Liver (tissue), 9 donors: ENCODE results near the gene ACKR3. TPM values are rescaled to one million over a fixed set of nuclear protein-coding genes. Genes with fewer than 3 reads are reported as not detected.

ENCODE experiments used
- DNase-seq: peaks from one replicate; pipeline ENCODE4 v3.0.0-alpha.2; 2017; ENCODE audit warnings: low spot score
- H3K27ac ChIP-seq, 2 donors: one replicate each; pipeline ENCODE4 v1.7.0; 2013; ENCODE audit warnings: inconsistent platforms in 2 of 2, low read length in 2 of 2, control low read depth in 1 of 2, low read depth in 1 of 2, mild to moderate bottlenecking in 1 of 2
- H3K27me3 ChIP-seq, 4 donors: one replicate each; pipeline versions ENCODE4 v1.6.1 to v1.7.0; 2013; ENCODE audit warnings: low read length in 3 of 4, inconsistent platforms in 1 of 4, mild to moderate bottlenecking in 1 of 4, moderate library complexity in 1 of 4; ENCODE audit not compliant: control insufficient read depth in 4 of 4, insufficient read depth in 4 of 4
- H3K36me3 ChIP-seq, 4 donors: one replicate each; pipeline versions ENCODE4 v1.6.1 to v1.7.0; 2013; ENCODE audit warnings: low read length in 3 of 4, mild to moderate bottlenecking in 3 of 4, low read depth in 1 of 4, moderate library complexity in 1 of 4; ENCODE audit not compliant: control insufficient read depth in 4 of 4, insufficient read depth in 3 of 4
- H3K4me1 ChIP-seq, 4 donors: one replicate each; pipeline versions ENCODE4 v1.6.1 to v1.7.0; 2013; ENCODE audit warnings: low read length in 3 of 4, mild to moderate bottlenecking in 3 of 4, moderate library complexity in 1 of 4; ENCODE audit not compliant: control insufficient read depth in 4 of 4, insufficient read depth in 4 of 4
- H3K4me3 ChIP-seq, 3 donors: one replicate each; pipeline versions ENCODE4 v1.6.1 to v1.7.0; 2013; ENCODE audit warnings: low read length in 3 of 3, control low read depth in 1 of 3, low read depth in 1 of 3, mild to moderate bottlenecking in 1 of 3
- H3K9ac ChIP-seq, 2 donors: one replicate each; pipeline ENCODE4 v1.7.0; 2013; ENCODE audit warnings: low read length in 2 of 2, mild to moderate bottlenecking in 2 of 2, moderate library complexity in 2 of 2, control low read depth in 1 of 2, low read depth in 1 of 2
- H3K9me3 ChIP-seq, 4 donors: one replicate each; pipeline versions ENCODE4 v1.6.1 to v1.7.0; 2013; ENCODE audit warnings: low read length in 3 of 4; ENCODE audit not compliant: control insufficient read depth in 4 of 4
- ATF3 ChIP-seq: IDR thresholded peaks from 2 replicates; pipeline ENCODE4 v1.6.1; 2016; ENCODE audit warnings: antibody characterized with exemption
- EGR1 ChIP-seq, 2 donors: IDR thresholded peaks; 2 replicates each; pipeline ENCODE4 v1.6.1; 2016 to 2018; ENCODE audit warnings: antibody characterized with exemption in 2 of 2, low read depth in 2 of 2
- FOXA1 ChIP-seq: IDR thresholded peaks from 2 replicates; pipeline ENCODE4 v1.6.1; 2016; ENCODE audit warnings: antibody characterized with exemption
- FOXA2 ChIP-seq: IDR thresholded peaks from 2 replicates; pipeline ENCODE4 v1.6.1; 2016; ENCODE audit warnings: antibody characterized with exemption
- GABPA ChIP-seq, 2 donors: IDR thresholded peaks in 1 of 2; conservative IDR thresholded peaks in 1 of 2; 2 replicates each; pipeline ENCODE4 v1.6.1; 2016; ENCODE audit warnings: antibody characterized with exemption in 2 of 2, mild to moderate bottlenecking in 1 of 2, moderate library complexity in 1 of 2
- HNF4A ChIP-seq, 2 donors: conservative IDR thresholded peaks; 2 replicates each; pipeline ENCODE4 v1.6.1; 2016; ENCODE audit warnings: antibody characterized with exemption in 2 of 2, mild to moderate bottlenecking in 2 of 2
- HNF4G ChIP-seq: IDR thresholded peaks from 2 replicates; pipeline ENCODE4 v1.6.1; 2016; ENCODE audit warnings: antibody characterized with exemption
- JUND ChIP-seq, 2 donors: IDR thresholded peaks; 2 replicates each; pipeline ENCODE4 v1.6.1; 2016; ENCODE audit warnings: antibody characterized with exemption in 2 of 2
- MAX ChIP-seq: IDR thresholded peaks from 2 replicates; pipeline ENCODE4 v1.6.1; 2016; ENCODE audit warnings: antibody characterized with exemption
- NR2F2 ChIP-seq: IDR thresholded peaks from 2 replicates; pipeline ENCODE4 v1.6.1; 2016; ENCODE audit warnings: antibody characterized with exemption
- RAD21 ChIP-seq, 2 donors: IDR thresholded peaks; 2 replicates each; pipeline ENCODE4 v1.6.1; 2016; ENCODE audit warnings: antibody characterized with exemption in 2 of 2, mild to moderate bottlenecking in 2 of 2
- REST ChIP-seq: IDR thresholded peaks from 2 replicates; pipeline ENCODE4 v1.6.1; 2016; ENCODE audit warnings: antibody characterized with exemption, mild to moderate bottlenecking
- RXRA ChIP-seq, 2 donors: IDR thresholded peaks; 2 replicates each; pipeline ENCODE4 v1.6.1; 2017 to 2018; ENCODE audit warnings: antibody characterized with exemption in 2 of 2, mild to moderate bottlenecking in 1 of 2
- SP1 ChIP-seq: IDR thresholded peaks from 2 replicates; pipeline ENCODE4 v1.6.1; 2018; ENCODE audit warnings: antibody characterized with exemption, mild to moderate bottlenecking
- TAF1 ChIP-seq: conservative IDR thresholded peaks from 2 replicates; pipeline ENCODE4 v1.6.1; 2016; ENCODE audit warnings: antibody characterized with exemption, mild to moderate bottlenecking
- YY1 ChIP-seq: IDR thresholded peaks from 2 replicates; pipeline ENCODE4 v1.6.1; 2016; ENCODE audit warnings: antibody characterized with exemption, mild to moderate bottlenecking
- ZBTB33 ChIP-seq: IDR thresholded peaks from 2 replicates; pipeline ENCODE4 v1.6.1; 2016; ENCODE audit warnings: antibody characterized with exemption
- WGBS: extraction: QIAGEN DNeasy Blood & Tissue Kit; methylation state at CpG from one replicate; pipeline ENCODE4 v1.1.7; 2013; 5-methylcytosine and 5-hydroxymethylcytosine counted together
- polyA plus RNA-seq, 2 donors: library from polyadenylated mRNA; stranded (reverse) in 1 of 2; unstranded in 1 of 2; fragments of 200-250 nt in 1 of 2; fragments of >200 nt in 1 of 2; fragmentation: Nextera tagmentation in 1 of 2; extraction: Ambion mirVana in 1 of 2; gene quantifications; one replicate each; pipeline versions ENCODE4 v1.2.1 to v1.2.3, GENCODE V29; 2013 to 2015
- total RNA-seq, 2 donors: library from RNA; depleted of rRNA; stranded (reverse); fragments of >200 nt; gene quantifications; one replicate each; pipeline ENCODE4 v1.2.3, GENCODE V29; 2014
- TF ChIP-seq, protein P1 (sequence below): fragments of 150-350 bp; IDR thresholded peaks from 2 replicates; pipeline ENCODE4 v1.5.1; 2017; ENCODE audit warnings: improper control_type of control experiment, low read depth, low read length; ENCODE audit not compliant: missing input control
- donor health status: healthy.
- donor health status: healthy.
- donor health status: healthy.
- donor health status: healthy.
- donor health status: healthy.

ACKR3 gene
- total and polyA plus RNA-seq, 4 donors: 1.6 to 6.0 (median 3.0) TPM

- H3K9me3 ChIP-seq: no peaks in the 10 kb centered on the region
- no peak overlapping the region for H3K27ac ChIP-seq
- no peaks in the 10 kb centered on the region for H3K36me3 ChIP-seq
- 92% methylated on average over 9 of the region's 9 CpGs for WGBS
- DNase-seq: no peak
- TF ChIP-seq HNF4G (no peak), TAF1 (no peak), SP1 (no peak), YY1 (no peak), JUND (IDR thresholded peaks at IDR 0.05) (no peak), NR2F2 (no peak), REST (no peak), ATF3 (no peak), RAD21 (IDR thresholded peaks at IDR 0.05) (no peak), FOXA2 (no peak), ZBTB33 (no peak), HNF4A (conservative IDR thresholded peaks at IDR 0.05) (no peak), MAX (no peak), GABPA (IDR thresholded peaks at IDR 0.05 in 1 of 2, conservative IDR thresholded peaks at IDR 0.05 in 1 of 2) (no peak), EGR1 (IDR thresholded peaks at IDR 0.05; ENCODE audit: low read depth in 2 of 2) (no peak), RXRA (IDR thresholded peaks at IDR 0.05) (no peak), FOXA1 (no peak)
- TF ChIP-seq, protein P1, sequence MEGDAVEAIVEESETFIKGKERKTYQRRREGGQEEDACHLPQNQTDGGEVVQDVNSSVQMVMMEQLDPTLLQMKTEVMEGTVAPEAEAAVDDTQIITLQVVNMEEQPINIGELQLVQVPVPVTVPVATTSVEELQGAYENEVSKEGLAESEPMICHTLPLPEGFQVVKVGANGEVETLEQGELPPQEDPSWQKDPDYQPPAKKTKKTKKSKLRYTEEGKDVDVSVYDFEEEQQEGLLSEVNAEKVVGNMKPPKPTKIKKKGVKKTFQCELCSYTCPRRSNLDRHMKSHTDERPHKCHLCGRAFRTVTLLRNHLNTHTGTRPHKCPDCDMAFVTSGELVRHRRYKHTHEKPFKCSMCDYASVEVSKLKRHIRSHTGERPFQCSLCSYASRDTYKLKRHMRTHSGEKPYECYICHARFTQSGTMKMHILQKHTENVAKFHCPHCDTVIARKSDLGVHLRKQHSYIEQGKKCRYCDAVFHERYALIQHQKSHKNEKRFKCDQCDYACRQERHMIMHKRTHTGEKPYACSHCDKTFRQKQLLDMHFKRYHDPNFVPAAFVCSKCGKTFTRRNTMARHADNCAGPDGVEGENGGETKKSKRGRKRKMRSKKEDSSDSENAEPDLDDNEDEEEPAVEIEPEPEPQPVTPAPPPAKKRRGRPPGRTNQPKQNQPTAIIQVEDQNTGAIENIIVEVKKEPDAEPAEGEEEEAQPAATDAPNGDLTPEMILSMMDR: no peak
- H3K27me3 ChIP-seq: no peaks in the 10 kb centered on the region
- no peak overlapping the region for H3K4me3 ChIP-seq
- no peaks in the 10 kb centered on the region for H3K4me1 ChIP-seq
- no peak overlapping the region for H3K9ac ChIP-seq
These were observed 53.0 kb downstream of the ACKR3 start for GRCh38 chr2:236622660-236623059.
